HepG2 (cell line): ENCODE measurements around the gene AGPAT3. TPM values are rescaled to one million over a fixed set of nuclear protein-coding genes. Genes with fewer than 3 reads are reported as not detected.

Experiments used
- ARID3A ChIP-seq: IDR thresholded peaks from 2 replicates; pipeline ENCODE4 v1.6.1; 2012; ENCODE audit warnings: low read depth, low read length, improper control_type of control experiment
- CENPX ChIP-seq: sonication (generic); formaldehyde crosslinking; IDR thresholded peaks from 2 replicates; pipeline ENCODE4 v1.9.0; 2021; ENCODE audit warnings: mild to moderate bottlenecking, missing genetic modification reagents, moderate library complexity
- HDAC6 ChIP-seq: fragments of 200-600 bp; sonication (generic); IDR thresholded peaks from 2 replicates; pipeline ENCODE4 v1.7.0; 2017; ENCODE audit warnings: mild to moderate bottlenecking, antibody characterized with exemption, low read length, low read depth
- HNF4G ChIP-seq, 2 experiments: sonication (generic) in 1 of 2; formaldehyde crosslinking in 1 of 2; IDR thresholded peaks; 2 replicates each; pipeline versions ENCODE4 v1.4.0 to v1.6.1; 2011 to 2020; ENCODE audit warnings: borderline replicate concordance in 2 of 2, low read depth in 2 of 2, mild to moderate bottlenecking in 2 of 2, low read length in 1 of 2, missing genetic modification reagents in 1 of 2, moderate library complexity in 1 of 2
- HNRNPL ChIP-seq: fragments of 200-400 bp; formaldehyde crosslinking; IDR thresholded peaks from 2 replicates; pipeline ENCODE4 v1.6.1; 2017; ENCODE audit warnings: mild to moderate bottlenecking, low read depth, low read length
- LCORL ChIP-seq, 2 experiments: fragments of 450-650 bp in 1 of 2; sonication (generic) in 1 of 2; formaldehyde crosslinking in 1 of 2; IDR thresholded peaks; 2 replicates each; pipeline versions ENCODE4 v1.5.0 to v1.6.1; 2017 to 2020; ENCODE audit warnings: antibody characterized with exemption in 1 of 2, missing genetic modification reagents in 1 of 2
- NFE2 ChIP-seq: sonication (generic); formaldehyde crosslinking; IDR thresholded peaks from 2 replicates; pipeline ENCODE4 v1.4.0; 2020; ENCODE audit warnings: missing genetic modification reagents
- RAD21 ChIP-seq: fragments of 450-650 bp; formaldehyde crosslinking; IDR thresholded peaks from 2 replicates; pipeline ENCODE4 v1.5.0; 2020; ENCODE audit warnings: mild to moderate bottlenecking
- RBM39 ChIP-seq: fragments of 200-400 bp; formaldehyde crosslinking; IDR thresholded peaks from one replicate; pipeline ENCODE4 v1.6.1; 2018; ENCODE audit warnings: antibody characterized with exemption, mild to moderate bottlenecking, low read depth, low read length; ENCODE audit not compliant: poor library complexity, severe bottlenecking
- RXRB ChIP-seq: IDR thresholded peaks from 2 replicates; pipeline ENCODE4 v1.6.1; 2016; ENCODE audit warnings: borderline replicate concordance, missing genetic modification reagents, missing compliant biosample characterization
- SAFB2 ChIP-seq: sonication (generic); formaldehyde crosslinking; IDR thresholded peaks from 2 replicates; pipeline ENCODE4 v1.5.1; 2020; ENCODE audit warnings: missing genetic modification reagents, low read depth, mild to moderate bottlenecking, borderline replicate concordance
- TBX2 ChIP-seq: sonication (generic); formaldehyde crosslinking; IDR thresholded peaks from 2 replicates; pipeline ENCODE4 v1.5.0; 2020; ENCODE audit warnings: missing genetic modification reagents, mild to moderate bottlenecking, borderline replicate concordance
- ZC3H4 ChIP-seq: sonication (generic); formaldehyde crosslinking; IDR thresholded peaks from 2 replicates; pipeline ENCODE4 v1.4.0; 2020; ENCODE audit warnings: missing genetic modification reagents, borderline replicate concordance
- ZMYM2 ChIP-seq: sonication (generic); formaldehyde crosslinking; IDR thresholded peaks from 2 replicates; pipeline ENCODE4 v1.8.0; 2022; ENCODE audit warnings: mild to moderate bottlenecking, missing genetic modification reagents
- ZNF337 ChIP-seq: sonication (generic); formaldehyde crosslinking; IDR thresholded peaks from 2 replicates; pipeline ENCODE4 v1.5.1; 2020; ENCODE audit warnings: missing genetic modification reagents, low read depth, mild to moderate bottlenecking, borderline replicate concordance
- polyA plus RNA-seq, 8 experiments: library from polyadenylated mRNA; depleted of rRNA in 3 of 8; stranded (reverse) in 7 of 8; unstranded in 1 of 8; fragments of >200 nt; fragmentation: Illumina TruSeq in 4 of 8; extraction: Trizol in 4 of 8; gene quantifications; 2 replicates each; pipeline versions ENCODE4 v1.2.1 to v1.2.3, GENCODE V29; 2011 to 2016; ENCODE audit warnings: low read depth in 4 of 8, missing spikeins in 1 of 8, mixed read lengths in 1 of 8; ENCODE audit not compliant: insufficient read depth in 1 of 8
- total RNA-seq, 5 experiments: library from RNA; depleted of rRNA; stranded (reverse); fragments of >200 nt; fragmentation: Illumina TruSeq; extraction: Trizol; gene quantifications; 2 replicates each; pipeline ENCODE4 v1.2.3, GENCODE V29; 2016; ENCODE audit warnings: low read depth in 1 of 5
- TF ChIP-seq, protein P1 (sequence below): sonication (generic); formaldehyde crosslinking; IDR thresholded peaks from 2 replicates; pipeline ENCODE4 v1.8.0; 2022; ENCODE audit warnings: mild to moderate bottlenecking, missing genetic modification reagents, borderline replicate concordance
- TF ChIP-seq, protein P2 (sequence below): sonication (generic); formaldehyde crosslinking; IDR thresholded peaks from 2 replicates; pipeline ENCODE4 v1.8.0; 2022; ENCODE audit warnings: missing genetic modification reagents, mild to moderate bottlenecking, moderate library complexity, borderline replicate concordance
- TF ChIP-seq, protein P3 (sequence below): sonication (generic); formaldehyde crosslinking; IDR thresholded peaks from 2 replicates; pipeline ENCODE4 v1.4.0; 2020; ENCODE audit warnings: missing genetic modification reagents

AGPAT3 gene
- total and polyA plus RNA-seq, 2 of the 13 experiments (the other 11 are each of a cell fraction or from before 2014, with no cell fraction given) = 32.2 to 54.4 TPM

DNA sequence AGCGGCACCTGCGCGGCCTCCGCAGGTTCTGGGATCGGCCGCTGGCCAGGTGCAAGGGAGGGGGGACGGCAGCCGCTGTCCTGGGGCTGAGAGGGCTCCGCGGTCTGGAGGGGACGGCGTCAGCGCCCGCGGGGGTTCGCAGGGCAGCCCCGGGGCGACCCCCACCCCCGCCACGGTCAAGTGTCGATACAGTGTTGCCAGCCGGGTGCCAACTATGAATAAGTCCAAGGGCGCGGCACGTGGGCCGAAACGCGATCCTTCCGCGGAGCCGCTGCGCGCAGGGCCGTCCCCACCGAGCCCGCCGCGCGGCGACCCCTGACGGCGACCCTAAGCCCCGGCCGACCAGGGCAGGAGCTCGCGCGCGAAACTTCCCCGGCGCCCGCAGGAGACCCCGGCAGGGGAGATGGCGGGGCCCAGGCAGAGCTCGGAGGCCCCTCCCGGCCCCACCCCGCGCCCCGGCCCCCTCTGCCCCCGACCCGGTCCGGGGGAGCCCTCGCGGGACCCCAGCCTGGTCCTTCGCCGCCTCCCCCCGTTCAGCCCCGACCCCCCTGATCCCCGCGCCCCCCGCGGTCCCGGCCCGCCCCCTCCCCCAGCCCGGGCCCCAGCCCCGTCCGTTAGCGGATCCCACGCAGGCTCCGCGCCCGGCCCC, 586 bp upstream of the AGPAT3 start (continued):
- TF ChIP-seq LCORL (IDR thresholded peaks at IDR 0.05) (no peak), LCORL (CRISPR knock-in tag; IDR thresholded peaks at IDR 0.05) (peak; percentile 62; the same call in 1 of the 2 replicates), ZMYM2 (no peak), RAD21 (CRISPR knock-in tag) (peak; percentile 24; the same call in 1 of the 2 replicates), RBM39 (no peak), SAFB2 (CRISPR knock-in tag) (no peak), CENPX (CRISPR knock-in tag) (no peak), NFE2 (CRISPR knock-in tag) (no peak), HNRNPL (peak; percentile 64; the same call in 1 of the 2 replicates), ZNF337 (CRISPR knock-in tag) (no peak), ZC3H4 (CRISPR knock-in tag) (no peak), RXRB (CRISPR knock-in tag) (0 out of 2 replicates have a peak, but pooled peaks have one; percentile 14), HNF4G (IDR thresholded peaks at IDR 0.05; ENCODE audit: borderline replicate concordance, low read depth, low read length) (no peak), HNF4G (CRISPR knock-in tag; IDR thresholded peaks at IDR 0.05; ENCODE audit: borderline replicate concordance, low read depth) (no peak), ARID3A (no peak), TBX2 (CRISPR knock-in tag) (0 out of 2 replicates have a peak, but pooled peaks have one; percentile 27), HDAC6 (no peak)
- TF ChIP-seq, protein P1, sequence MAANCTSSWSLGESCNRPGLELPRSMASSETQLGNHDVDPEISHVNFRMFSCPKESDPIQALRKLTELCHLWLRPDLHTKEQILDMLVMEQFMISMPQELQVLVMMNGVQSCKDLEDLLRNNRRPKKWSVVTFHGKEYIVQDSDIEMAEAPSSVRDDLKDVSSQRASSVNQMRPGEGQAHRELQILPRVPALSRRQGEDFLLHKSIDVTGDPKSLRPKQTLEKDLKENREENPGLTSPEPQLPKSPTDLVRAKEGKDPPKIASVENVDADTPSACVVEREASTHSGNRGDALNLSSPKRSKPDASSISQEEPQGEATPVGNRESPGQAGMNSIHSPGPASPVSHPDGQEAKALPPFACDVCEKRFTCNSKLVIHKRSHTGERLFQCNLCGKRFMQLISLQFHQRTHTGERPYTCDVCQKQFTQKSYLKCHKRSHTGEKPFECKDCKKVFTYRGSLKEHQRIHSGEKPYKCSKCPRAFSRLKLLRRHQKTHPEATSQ (CRISPR knock-in tag) = no peak
- TF ChIP-seq, protein P2, sequence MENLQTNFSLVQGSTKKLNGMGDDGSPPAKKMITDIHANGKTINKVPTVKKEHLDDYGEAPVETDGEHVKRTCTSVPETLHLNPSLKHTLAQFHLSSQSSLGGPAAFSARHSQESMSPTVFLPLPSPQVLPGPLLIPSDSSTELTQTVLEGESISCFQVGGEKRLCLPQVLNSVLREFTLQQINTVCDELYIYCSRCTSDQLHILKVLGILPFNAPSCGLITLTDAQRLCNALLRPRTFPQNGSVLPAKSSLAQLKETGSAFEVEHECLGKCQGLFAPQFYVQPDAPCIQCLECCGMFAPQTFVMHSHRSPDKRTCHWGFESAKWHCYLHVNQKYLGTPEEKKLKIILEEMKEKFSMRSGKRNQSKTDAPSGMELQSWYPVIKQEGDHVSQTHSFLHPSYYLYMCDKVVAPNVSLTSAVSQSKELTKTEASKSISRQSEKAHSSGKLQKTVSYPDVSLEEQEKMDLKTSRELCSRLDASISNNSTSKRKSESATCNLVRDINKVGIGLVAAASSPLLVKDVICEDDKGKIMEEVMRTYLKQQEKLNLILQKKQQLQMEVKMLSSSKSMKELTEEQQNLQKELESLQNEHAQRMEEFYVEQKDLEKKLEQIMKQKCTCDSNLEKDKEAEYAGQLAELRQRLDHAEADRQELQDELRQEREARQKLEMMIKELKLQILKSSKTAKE = no peak
- TF ChIP-seq, protein P3, sequence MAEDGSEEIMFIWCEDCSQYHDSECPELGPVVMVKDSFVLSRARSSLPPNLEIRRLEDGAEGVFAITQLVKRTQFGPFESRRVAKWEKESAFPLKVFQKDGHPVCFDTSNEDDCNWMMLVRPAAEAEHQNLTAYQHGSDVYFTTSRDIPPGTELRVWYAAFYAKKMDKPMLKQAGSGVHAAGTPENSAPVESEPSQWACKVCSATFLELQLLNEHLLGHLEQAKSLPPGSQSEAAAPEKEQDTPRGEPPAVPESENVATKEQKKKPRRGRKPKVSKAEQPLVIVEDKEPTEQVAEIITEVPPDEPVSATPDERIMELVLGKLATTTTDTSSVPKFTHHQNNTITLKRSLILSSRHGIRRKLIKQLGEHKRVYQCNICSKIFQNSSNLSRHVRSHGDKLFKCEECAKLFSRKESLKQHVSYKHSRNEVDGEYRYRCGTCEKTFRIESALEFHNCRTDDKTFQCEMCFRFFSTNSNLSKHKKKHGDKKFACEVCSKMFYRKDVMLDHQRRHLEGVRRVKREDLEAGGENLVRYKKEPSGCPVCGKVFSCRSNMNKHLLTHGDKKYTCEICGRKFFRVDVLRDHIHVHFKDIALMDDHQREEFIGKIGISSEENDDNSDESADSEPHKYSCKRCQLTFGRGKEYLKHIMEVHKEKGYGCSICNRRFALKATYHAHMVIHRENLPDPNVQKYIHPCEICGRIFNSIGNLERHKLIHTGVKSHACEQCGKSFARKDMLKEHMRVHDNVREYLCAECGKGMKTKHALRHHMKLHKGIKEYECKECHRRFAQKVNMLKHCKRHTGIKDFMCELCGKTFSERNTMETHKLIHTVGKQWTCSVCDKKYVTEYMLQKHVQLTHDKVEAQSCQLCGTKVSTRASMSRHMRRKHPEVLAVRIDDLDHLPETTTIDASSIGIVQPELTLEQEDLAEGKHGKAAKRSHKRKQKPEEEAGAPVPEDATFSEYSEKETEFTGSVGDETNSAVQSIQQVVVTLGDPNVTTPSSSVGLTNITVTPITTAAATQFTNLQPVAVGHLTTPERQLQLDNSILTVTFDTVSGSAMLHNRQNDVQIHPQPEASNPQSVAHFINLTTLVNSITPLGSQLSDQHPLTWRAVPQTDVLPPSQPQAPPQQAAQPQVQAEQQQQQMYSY (CRISPR knock-in tag) = no peak
